ENCODE data around the gene NAA10.

The NAA10 gene

GRCh38 chrX:153966841-153967535, 32.2 kb upstream of the NAA10 start:
- DNase-seq (ENCODE audit: low read depth): no peak

GRCh38 chrX:153966283-153966688, 31.4 kb upstream of the NAA10 start:
- DNase-seq (ENCODE audit: low read depth): no peak

- DNase-seq (ENCODE audit: low read depth): no peak
These were observed 30.6 kb upstream of the NAA10 start for GRCh38 chrX:153965406-153965805.

- no peak for DNase-seq (ENCODE audit: low read depth)
These were observed 29.3 kb upstream of the NAA10 start for GRCh38 chrX:153964105-153964504.

- DNase-seq (ENCODE audit: low read depth): no peak
These were observed 28.7 kb upstream of the NAA10 start for GRCh38 chrX:153963546-153963945.

- DNase-seq (ENCODE audit: low read depth): no peak
These were observed 26.5 kb upstream of the NAA10 start for GRCh38 chrX:153961292-153961691.

GRCh38 chrX:153960786-153961185, 25.9 kb upstream of the NAA10 start:
- DNase-seq (ENCODE audit: low read depth): no peak

GRCh38 chrX:153960077-153960476, 25.2 kb upstream of the NAA10 start:
- no peak for DNase-seq (ENCODE audit: low read depth)

- no peak for DNase-seq (ENCODE audit: low read depth)
These were observed 24.8 kb upstream of the NAA10 start for GRCh38 chrX:153959649-153960048.

GRCh38 chrX:153958605-153959004, 23.8 kb upstream of the NAA10 start:
- DNase-seq (ENCODE audit: low read depth): no peak

GRCh38 chrX:153957224-153957623, 22.4 kb upstream of the NAA10 start:
- DNase-seq (ENCODE audit: low read depth): no peak

- DNase-seq (ENCODE audit: low read depth): no peak
These were observed 21.4 kb upstream of the NAA10 start for GRCh38 chrX:153956044-153956907.

- DNase-seq (ENCODE audit: low read depth): no peak
These were observed 20.4 kb upstream of the NAA10 start for GRCh38 chrX:153955228-153955732.

- no peak for DNase-seq (ENCODE audit: low read depth)
These were observed 19.9 kb upstream of the NAA10 start for GRCh38 chrX:153954558-153955227.

- DNase-seq (ENCODE audit: low read depth): no peak
These were observed 19.2 kb upstream of the NAA10 start for GRCh38 chrX:153953892-153954557.

GRCh38 chrX:153953342-153953830, 18.5 kb upstream of the NAA10 start:
- DNase-seq (ENCODE audit: low read depth): peak; percentile 54

- DNase-seq (ENCODE audit: low read depth): no peak
These were observed 17.7 kb upstream of the NAA10 start for GRCh38 chrX:153952373-153953026.

GRCh38 chrX:153951683-153952372, 17.0 kb upstream of the NAA10 start:
- DNase-seq (ENCODE audit: low read depth): no peak

GRCh38 chrX:153950127-153950526, 15.3 kb upstream of the NAA10 start:
- no peak for DNase-seq (ENCODE audit: low read depth)
